AG10803 (cell line): Measurements from ENCODE around the gene ELMO3.

ENCODE experiments used
- DNase-seq: peaks from one replicate; pipeline ENCODE4 v3.0.0; 2010; ENCODE audit warnings: low read depth
- H3K4me3 ChIP-seq: 2 replicates; pipeline ENCODE4 v1.5.1; 2011; ENCODE audit warnings: mild to moderate bottlenecking, low read length, control low read depth
- TF ChIP-seq, protein P1 (sequence below): conservative IDR thresholded peaks from 2 replicates; pipeline ENCODE4 v1.5.1; 2011; ENCODE audit warnings: mild to moderate bottlenecking, low read length, control low read depth, inconsistent platforms

ELMO3 gene

DNA sequence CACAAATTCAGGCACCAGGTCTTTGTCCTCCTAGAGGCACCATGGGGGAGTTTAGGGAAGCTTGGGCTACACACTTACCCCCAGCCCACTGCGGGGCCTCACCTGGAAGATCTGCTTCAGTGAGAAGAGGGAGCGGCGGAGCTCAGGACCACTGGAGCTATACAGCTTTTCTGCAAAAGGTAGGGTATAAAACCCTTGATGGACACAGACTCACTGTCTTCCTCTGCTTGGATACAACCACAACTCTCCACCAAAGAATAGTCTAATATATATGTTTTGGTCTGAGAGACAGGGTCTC lies 39.3 kb downstream of the ELMO3 start:
- DNase-seq, result no peak
- H3K4me3 ChIP-seq, result no peak overlapping the region
- TF ChIP-seq, protein P1, sequence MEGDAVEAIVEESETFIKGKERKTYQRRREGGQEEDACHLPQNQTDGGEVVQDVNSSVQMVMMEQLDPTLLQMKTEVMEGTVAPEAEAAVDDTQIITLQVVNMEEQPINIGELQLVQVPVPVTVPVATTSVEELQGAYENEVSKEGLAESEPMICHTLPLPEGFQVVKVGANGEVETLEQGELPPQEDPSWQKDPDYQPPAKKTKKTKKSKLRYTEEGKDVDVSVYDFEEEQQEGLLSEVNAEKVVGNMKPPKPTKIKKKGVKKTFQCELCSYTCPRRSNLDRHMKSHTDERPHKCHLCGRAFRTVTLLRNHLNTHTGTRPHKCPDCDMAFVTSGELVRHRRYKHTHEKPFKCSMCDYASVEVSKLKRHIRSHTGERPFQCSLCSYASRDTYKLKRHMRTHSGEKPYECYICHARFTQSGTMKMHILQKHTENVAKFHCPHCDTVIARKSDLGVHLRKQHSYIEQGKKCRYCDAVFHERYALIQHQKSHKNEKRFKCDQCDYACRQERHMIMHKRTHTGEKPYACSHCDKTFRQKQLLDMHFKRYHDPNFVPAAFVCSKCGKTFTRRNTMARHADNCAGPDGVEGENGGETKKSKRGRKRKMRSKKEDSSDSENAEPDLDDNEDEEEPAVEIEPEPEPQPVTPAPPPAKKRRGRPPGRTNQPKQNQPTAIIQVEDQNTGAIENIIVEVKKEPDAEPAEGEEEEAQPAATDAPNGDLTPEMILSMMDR, result no peak

DNA sequence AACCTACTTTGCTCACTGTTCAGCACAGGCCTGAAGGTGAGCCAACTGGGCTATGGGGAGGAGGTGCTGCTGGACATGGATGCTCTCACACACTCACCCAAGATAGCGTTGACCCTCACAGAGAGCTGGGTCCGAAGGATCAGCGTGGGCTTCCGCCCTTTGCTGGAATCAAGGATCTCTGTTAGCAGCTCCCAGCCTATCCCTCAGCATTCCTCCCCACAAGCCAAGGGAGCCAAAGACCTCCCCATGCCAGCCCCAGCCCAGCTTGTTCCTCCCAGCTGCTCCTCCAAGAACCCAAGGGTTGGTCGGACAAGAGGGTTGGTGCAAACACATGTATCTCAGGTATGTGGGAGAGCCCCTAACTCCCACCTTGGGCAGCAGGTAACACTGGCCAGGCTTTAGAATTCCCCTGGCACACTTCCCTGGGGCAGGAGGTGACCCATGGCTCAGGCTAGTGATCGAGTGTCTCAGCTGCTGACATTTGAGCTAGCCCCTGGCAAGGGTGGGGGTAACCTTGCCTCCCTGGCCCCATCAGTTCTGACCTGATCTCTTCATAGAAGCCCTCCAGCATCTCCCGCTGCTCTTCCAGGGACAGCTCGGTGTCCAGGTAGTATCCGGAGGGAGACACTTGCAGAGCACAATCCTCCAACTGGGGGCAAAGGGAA lies 40.0 kb downstream of the ELMO3 start:
- TF ChIP-seq, protein P1, result no peak
- DNase-seq, result no peak
- H3K4me3 ChIP-seq, result no peak overlapping the region

DNA sequence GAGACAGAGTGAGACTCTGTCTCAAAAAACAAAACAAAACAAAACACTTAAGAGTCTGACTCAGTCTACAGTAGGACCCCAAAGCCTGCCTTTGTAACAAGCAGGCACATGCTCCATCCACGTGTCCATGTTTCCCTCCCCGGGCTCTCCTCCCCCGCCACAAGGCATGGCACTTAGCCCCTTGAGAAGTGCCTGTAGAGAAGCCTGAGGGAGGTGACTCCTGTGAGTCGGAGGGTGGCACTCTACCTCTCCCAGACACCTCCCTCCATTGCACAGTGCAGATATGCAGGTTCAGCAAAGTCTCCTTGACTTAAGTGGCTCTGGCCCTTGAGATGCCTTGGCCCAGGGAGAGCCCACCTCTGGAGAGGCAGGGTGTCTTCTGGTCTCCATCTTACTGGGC lies 41.6 kb downstream of the ELMO3 start:
- H3K4me3 ChIP-seq, result no peak overlapping the region
- TF ChIP-seq, protein P1, result no peak
- peak; percentile 34 for DNase-seq

DNA sequence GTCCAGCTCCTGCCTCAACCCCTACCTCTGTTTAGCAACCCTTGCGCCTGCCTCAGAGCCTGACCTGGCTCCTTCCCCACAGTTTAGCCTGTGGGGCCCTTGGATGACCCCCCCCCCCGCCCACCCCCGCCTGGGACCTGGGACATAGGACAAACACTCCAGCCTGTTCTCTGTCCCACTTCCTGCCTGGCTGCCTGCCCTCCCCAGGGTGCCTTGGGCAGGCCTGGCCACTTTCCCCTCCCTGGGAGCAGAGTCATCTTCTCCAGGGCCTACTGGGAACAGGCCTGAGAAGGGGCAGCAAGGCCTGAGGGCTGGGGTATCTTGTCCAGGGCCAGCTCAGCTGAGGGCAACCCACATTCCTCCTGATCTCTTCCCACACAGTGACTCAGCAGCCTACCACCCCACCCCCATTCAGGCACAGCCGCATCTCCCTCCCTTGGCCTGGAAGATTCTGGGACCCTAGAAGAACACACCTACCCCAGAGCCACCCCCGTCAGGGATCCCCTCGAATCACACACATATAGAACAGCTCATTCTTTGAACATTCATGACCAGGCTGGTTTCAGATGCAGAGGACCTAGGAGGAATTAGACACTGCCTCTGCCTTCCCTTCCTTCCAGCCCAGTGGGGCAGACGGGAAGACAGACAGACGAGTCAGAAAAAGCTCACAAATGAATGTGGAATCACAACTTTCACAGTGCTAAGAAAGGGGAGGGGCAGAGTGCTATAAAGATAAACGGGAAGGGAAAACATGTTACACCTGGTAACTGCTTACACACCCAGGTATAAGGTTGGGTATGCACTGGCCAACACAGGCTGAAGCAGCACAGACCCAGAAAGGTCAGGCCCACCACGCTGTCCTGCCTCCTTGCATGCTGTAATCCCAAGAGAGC lies 42.3 kb downstream of the ELMO3 start:
- TF ChIP-seq, protein P1, result no peak
- H3K4me3 ChIP-seq, result no peak overlapping the region
- peak; percentile 90 for DNase-seq

DNA sequence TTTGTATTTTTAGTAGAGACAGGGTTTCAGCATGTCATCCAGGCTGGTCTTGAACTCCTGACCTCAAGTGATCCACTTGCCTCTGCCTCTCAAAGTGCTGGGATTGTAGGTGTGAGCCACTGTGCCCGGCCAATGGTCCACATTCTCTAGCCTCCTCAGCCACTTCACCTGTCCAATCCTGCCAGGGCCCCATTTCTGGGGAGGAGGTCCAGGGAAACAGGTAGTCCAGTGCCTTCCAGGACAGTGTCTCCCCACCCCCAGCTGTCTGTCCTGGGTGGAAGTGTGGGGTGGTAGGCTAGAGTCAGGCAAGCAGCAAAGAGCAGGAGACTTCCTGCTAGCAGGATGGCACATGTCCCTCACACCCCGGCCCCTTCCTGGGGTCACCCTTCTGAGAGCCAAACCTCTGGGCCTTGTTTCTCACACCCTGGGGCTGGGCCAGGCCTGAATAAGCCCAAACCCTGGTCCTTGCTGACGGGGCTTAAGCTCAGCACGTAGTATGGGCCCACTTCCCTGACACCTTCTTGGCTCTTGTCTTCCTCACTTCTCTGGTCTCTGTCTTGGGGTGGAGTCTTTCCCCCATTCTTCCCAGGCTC lies 43.3 kb downstream of the ELMO3 start:
- TF ChIP-seq, protein P1, result no peak
- no peak for DNase-seq
- H3K4me3 ChIP-seq, result no peak overlapping the region

DNA sequence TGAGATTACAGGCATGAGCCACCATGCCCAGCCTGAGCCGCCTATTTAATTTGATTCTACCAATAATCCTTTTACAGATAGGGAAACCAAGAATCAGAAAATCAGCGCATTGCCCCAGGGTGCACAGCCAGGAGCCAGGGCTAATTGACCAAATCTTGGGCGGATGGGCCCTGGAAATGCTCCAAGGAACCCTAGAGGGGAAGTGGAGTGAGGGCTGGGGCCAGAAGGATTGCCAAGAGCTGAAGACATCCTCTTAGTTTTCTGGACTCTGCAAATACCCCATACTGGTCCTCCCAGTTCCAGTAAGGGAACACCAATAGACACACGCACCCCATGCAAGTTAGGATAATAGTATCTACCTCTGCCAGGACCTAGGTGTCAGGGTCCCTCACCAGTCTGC lies 44.5 kb downstream of the ELMO3 start:
- TF ChIP-seq, protein P1, result no peak
- H3K4me3 ChIP-seq, result no peak overlapping the region
- no peak for DNase-seq
